Right lobe of liver (tissue), 4 donors: ENCODE measurements around the gene MOV10.

Experiments used
- POLR2A ChIP-seq: fragments of 450-650 bp; IDR thresholded peaks from one replicate; pipeline ENCODE4 v1.6.1; 2017; ENCODE audit warnings: antibody characterized with exemption, mild to moderate bottlenecking
- TF ChIP-seq, protein P1 (sequence below), 4 donors: fragments of 200-600 bp in 3 of 4; fragments of 450-650 bp in 1 of 4; IDR thresholded peaks; one replicate each; pipeline versions ENCODE4 v1.5.1 to v1.8.0; 2016 to 2022; ENCODE audit warnings: antibody characterized with exemption in 4 of 4, mild to moderate bottlenecking in 2 of 4
- donor health status: DM: no; HTN: no; CAD: no.
- donor health status: DM: no; HTN: no; CAD: no.
- donor health status: DM: no; HTN: yes; CAD: no.

- TF ChIP-seq, protein P1, sequence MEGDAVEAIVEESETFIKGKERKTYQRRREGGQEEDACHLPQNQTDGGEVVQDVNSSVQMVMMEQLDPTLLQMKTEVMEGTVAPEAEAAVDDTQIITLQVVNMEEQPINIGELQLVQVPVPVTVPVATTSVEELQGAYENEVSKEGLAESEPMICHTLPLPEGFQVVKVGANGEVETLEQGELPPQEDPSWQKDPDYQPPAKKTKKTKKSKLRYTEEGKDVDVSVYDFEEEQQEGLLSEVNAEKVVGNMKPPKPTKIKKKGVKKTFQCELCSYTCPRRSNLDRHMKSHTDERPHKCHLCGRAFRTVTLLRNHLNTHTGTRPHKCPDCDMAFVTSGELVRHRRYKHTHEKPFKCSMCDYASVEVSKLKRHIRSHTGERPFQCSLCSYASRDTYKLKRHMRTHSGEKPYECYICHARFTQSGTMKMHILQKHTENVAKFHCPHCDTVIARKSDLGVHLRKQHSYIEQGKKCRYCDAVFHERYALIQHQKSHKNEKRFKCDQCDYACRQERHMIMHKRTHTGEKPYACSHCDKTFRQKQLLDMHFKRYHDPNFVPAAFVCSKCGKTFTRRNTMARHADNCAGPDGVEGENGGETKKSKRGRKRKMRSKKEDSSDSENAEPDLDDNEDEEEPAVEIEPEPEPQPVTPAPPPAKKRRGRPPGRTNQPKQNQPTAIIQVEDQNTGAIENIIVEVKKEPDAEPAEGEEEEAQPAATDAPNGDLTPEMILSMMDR (IDR thresholded peaks at IDR 0.05) = no peak
- TF ChIP-seq POLR2A = no peak
These were observed 28.2 kb downstream of the MOV10 start for GRCh38 chr1:112702420-112703261.
